DOHH2 (cell line): ENCODE data around the gene POU2F2.

Experiments used
- EZH2phosphoT487 ChIP-seq: fragments of 200-600 bp; sonication (generic); IDR thresholded peaks from 2 replicates; pipeline ENCODE4 v1.6.1; 2017; ENCODE audit warnings: borderline replicate concordance, mild to moderate bottlenecking, antibody characterized with exemption, low read length, moderate library complexity, mixed read lengths
- TF ChIP-seq, protein P1 (sequence below): fragments of 200-600 bp; sonication (generic); IDR thresholded peaks from one replicate; pipeline ENCODE4 v1.5.1; 2014; ENCODE audit warnings: antibody characterized with exemption, mild to moderate bottlenecking, low read depth, low read length; ENCODE audit not compliant: poor library complexity, severe bottlenecking

DNA sequence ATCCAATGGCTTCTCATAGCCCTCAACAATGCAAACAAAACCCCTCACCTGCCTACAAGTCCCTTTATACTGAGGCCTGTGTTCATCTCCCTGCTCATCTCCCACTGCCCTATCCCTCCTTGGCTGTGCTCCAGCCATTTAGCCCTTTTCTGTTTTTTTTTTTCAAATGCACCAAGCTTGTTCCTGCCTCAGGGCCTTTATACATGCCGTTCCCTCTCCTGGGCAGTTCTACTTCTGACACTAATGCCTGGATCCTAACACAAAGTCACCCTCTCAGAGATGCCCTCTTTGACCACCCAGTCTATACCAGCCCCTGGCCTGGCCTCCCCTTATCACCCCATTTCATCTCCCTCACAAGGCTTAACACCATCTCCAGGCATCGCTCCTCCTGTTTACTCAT lies 29.4 kb downstream of the POU2F2 start:
- TF ChIP-seq, protein P1, sequence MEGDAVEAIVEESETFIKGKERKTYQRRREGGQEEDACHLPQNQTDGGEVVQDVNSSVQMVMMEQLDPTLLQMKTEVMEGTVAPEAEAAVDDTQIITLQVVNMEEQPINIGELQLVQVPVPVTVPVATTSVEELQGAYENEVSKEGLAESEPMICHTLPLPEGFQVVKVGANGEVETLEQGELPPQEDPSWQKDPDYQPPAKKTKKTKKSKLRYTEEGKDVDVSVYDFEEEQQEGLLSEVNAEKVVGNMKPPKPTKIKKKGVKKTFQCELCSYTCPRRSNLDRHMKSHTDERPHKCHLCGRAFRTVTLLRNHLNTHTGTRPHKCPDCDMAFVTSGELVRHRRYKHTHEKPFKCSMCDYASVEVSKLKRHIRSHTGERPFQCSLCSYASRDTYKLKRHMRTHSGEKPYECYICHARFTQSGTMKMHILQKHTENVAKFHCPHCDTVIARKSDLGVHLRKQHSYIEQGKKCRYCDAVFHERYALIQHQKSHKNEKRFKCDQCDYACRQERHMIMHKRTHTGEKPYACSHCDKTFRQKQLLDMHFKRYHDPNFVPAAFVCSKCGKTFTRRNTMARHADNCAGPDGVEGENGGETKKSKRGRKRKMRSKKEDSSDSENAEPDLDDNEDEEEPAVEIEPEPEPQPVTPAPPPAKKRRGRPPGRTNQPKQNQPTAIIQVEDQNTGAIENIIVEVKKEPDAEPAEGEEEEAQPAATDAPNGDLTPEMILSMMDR, result no peak
- TF ChIP-seq EZH2phosphoT487, result no peak
